Measurements from ENCODE around the gene TTI1.

The TTI1 gene

GRCh38 chr20:38033330-38034107 lies at the start of gene TTI1, which contains the start of gene RPRD1B:
Gene TTI1, minus strand, starts transcription at chr20:38033456. Its CDS starts 19,640 bp downstream, at chr20:38013816.
Gene RPRD1B, plus strand, starts transcription at chr20:38033746. Its CDS starts 202 bp downstream, at chr20:38033948.
- peak; percentile 96 for DNase-seq

GRCh38 chr20:38082894-38083293 lies 49.6 kb upstream of the TTI1 start:
- no peak for DNase-seq

DNA sequence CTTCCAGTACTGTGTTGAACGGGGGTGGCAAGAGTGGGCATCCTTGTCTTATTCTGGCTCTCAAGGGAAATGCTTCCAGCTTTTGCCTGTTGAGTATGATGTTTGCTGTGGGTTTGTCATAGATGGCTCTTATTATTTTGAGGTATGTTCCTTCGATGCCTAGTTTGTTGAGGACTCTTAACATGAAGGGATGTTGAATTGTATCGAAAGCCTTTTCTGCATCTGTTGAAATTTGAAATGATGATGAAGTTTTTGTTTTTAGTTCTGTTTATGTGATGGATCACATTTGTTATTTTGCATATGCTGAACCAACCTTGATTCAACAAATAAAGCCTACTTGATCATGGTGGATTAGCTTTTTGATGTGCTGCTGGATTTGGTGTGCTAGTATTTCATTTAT lies 48.3 kb upstream of the TTI1 start:
- no peak for DNase-seq

DNA sequence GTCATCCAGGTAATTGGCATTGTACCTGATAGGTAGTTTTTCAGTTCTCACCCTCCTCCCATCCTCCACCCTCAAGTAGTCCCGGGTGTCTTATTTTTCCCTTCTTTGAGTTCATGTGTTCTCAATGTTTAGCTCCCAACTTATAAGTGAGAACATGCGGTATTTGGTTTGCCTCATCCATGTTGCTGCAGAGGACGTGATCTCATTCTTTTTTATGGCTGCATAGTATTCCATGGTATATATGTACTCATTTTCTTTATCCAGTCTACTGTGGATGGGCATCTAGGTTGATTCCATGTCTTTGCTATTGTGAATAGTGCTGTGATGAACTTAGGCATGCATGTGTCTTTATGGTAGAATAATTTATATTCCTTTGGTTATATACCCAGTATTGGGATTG lies 46.1 kb upstream of the TTI1 start:
- no peak for DNase-seq

GRCh38 chr20:38078084-38078483 lies 44.8 kb upstream of the TTI1 start:
- no peak for DNase-seq

- DNase-seq = no peak
Observed at GRCh38 chr20:38076548-38076947, 43.3 kb upstream of the TTI1 start.

DNA sequence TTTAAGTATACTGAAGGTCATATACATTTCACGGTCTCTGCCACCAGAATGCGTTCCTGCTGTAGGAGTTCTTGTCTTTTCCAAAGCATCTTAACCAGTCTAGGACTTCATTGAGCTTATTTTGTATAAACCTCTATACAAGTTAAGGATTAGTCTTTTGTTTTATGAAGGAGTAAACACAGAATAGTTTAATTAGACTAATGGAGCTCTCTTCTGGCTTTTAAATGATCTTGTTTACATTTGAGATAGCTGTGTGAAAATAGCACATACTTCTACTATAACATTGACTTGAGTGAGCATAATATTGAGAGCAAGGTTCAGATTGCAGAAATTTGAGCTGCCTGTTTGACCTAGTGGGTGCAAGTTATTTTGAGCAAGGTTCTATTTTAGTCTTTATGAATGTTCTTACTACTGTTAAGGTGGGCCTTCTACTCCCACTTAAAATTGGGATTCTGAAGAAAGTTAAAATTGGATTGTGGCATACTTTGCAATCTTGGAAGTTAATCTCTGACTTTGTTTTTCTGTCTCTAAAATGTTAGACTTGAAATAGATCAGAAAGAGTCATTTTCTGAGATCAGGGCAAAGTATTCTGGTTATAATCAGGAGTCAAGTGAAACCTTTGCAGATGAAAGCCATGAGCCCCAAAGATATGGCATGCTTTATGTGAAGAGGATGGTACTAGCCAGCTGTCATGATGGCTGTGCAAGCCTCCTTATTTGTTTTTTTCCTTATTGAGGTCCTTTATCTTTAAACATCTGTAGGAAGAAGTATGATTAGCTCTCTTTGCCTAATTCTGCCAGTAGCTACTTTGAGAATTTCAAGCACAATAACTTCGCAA lies 42.1 kb upstream of the TTI1 start:
- no peak for DNase-seq

DNA sequence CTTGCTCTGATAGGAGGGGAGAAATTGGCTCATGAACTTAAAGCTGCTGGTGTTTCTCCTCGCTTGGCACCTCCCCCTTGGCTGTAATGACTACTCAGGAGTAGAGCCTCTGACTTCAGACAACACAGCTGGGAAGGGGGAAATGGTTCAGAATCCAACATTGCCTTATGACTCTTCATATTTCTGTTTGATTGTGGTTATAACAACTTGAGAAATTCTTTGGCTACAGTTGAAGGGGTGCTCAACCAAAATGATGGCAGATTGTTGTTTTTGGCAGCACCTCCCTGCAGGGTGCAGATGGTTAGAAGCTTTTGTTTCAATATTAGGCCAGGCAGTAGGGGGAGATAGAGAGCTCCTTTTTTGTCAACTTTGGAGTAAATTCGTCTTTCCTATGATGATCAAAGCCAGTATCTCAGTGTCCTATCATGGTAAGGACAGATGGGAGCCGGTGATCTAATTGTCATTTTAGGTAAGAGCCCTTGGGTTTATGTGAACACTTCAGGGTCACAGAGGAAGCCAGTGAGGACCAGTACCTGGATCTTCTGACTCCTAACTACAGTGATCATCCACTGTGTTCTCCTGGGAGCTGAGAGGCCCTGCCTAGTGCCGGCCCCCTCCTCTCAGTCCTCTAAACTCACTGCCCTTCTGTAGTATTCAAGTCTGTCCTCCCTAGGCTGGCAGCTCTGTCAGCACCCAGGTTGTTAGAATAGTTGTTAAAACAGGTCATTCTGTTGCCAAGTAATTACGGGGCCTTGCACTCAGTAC lies 40.2 kb upstream of the TTI1 start:
- peak; percentile 71 for DNase-seq

DNA sequence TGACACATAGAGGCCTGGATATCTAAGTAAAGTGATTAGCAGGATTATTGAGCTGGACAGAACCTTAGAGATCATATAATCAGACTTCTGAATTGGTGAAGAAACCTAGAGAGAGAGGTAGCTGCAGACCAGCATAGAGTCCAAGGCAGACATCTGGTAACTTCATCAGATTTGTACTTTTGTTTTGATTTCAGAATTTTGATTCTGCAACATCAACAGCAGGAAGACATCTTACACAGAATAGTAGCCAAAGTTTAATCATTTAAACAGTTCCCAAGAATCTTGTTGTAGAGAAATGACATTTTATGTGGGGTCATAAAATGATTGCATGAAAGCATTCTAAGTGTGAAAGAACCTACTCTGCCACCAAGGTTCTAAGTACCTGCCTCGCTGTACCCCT lies 39.6 kb upstream of the TTI1 start:
- DNase-seq = no peak

DNA sequence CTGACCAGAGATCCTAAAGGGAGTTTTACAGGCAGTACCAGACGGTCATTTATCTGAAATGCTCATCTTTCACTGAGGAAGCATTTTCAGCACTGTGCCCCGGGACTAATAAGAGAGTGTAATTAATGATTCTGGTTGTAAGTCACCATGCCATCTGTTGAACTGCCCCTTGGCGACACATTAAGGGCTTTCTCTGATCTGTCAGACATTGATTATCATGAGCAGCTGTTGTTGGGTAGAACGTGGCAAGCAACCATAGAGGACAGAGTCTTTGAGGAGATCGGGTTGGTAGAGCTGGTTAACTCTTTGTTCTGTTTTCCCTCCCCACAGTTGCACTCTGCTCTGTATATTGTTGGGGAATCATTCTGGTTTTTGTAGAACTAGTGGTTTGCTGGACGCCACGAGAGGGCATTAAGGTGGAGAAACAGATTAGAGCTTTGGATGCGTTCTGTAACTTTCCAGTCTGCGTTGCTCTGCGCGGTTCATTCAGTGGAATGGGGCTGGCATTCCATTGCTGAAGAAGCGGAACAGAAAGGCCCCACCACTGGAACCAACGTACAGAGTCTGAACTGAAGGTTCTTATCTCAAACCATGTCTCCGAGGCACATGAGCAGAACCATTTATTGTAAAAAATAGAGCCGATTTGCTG lies 34.6 kb upstream of the TTI1 start:
- DNase-seq = peak; percentile 55

DNA sequence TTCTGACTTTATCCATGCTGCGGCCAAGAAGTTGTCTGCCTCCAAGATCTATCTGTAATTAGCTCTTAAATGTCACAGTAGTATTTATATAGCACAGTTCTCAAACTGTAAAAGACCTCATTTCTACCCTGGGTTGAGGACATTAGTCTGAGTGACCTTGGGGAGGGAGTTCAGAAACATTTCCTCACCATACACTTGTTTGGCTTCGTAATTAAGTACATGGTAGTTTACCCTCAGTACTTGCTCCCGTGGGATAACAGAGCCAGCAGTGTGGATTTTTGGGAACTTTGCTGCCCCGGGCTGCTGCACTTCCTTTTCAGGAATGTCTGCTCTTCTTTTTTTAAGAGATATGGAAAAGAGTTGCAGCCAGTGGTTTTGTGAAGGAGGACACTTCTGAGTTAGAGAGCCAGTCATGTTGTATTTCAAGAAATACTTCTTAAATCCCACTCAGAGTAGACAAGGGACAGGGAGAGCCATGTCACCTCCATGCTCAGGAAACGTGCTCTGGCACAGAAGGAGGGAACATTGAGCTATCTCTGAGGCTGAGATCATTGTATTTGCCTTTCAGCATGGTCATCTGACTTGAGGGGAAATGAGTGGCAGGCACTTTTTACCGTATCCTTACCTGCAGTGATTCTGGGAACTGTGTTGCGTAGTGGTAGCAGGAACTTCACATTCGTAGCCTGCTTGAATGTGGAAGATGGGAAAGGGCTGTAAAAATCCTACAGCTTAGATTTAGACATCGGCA lies 33.9 kb upstream of the TTI1 start:
- no peak for DNase-seq

- DNase-seq = peak; percentile 62
Observed at GRCh38 chr20:38065764-38066375, 32.6 kb upstream of the TTI1 start.

DNA sequence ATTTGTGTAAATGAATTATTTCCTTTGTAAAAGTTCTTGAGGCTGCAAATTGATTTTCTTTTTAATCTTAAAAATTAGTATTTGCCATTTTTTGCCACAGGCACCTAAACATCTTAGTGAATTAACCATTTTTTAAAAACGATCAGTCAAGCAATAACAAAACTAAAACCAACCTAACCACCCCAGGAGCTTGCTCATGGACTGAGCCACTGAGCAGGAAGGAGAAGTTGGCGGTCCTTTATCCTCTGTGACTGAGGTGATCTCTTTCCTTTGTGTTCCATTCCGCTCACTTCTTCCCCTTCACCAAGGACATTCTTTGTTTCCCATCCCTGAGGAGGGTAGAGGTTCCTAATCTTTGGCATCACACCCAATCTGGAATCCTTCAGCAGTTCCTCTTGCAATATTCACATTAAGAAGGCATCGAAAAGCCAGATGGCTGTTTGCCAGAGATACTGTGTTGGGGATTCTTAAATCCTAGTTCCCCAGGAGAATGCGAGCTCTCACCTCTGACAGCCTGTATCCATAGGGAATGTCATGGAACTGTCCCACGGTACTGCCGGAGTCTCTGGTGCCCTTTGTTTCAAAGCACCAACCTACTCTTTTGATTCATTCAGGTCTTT lies 30.8 kb upstream of the TTI1 start:
- no peak for DNase-seq

- DNase-seq = no peak
Observed at GRCh38 chr20:38062890-38063289, 29.6 kb upstream of the TTI1 start.

GRCh38 chr20:38061109-38061508 lies 27.9 kb upstream of the TTI1 start:
- DNase-seq = no peak

GRCh38 chr20:38060536-38060935 lies 27.3 kb upstream of the TTI1 start:
- DNase-seq = no peak

DNA sequence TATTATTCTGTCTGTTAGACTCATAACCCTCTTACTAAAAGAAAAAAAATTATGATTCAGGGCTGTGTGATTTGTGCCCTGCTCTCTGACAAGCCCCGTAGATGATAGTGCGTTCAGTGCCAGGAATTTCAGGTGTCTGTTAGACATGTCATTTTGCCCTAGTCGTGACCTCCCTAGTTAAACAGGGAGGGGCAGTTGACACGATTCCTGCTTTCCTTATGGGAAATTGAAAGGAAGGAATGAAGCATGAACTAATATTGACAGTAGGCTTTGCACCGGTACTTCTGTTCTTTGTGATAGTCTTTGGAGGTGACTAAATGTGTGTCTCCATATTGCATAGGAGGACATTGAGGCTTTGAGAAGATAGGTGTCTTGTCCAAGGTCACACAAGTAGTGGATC lies 26.6 kb upstream of the TTI1 start:
- DNase-seq = no peak

GRCh38 chr20:38057351-38057972 lies 24.2 kb upstream of the TTI1 start:
- DNase-seq = peak; percentile 77

GRCh38 chr20:38055848-38056247 lies 22.6 kb upstream of the TTI1 start:
- DNase-seq = no peak

DNA sequence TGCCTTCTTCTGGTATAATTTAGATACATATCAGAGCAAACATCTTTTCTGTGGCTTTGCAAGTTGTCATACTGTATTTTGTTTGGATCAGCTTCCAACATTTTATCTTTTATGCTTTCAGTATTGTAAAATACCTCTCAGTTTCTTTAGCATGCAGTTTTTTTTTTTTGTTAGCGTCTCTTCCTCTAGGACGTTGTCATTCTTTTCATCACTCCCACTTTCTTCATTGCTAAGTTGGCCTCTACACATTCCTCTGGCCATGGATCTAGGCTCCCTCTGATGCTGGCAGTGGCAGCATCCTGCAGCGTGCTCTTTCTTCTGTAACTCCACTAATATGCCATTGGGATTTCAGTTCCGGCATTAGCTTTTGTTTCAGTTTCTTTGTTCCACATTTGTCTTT lies 22.0 kb upstream of the TTI1 start:
- no peak for DNase-seq

DNA sequence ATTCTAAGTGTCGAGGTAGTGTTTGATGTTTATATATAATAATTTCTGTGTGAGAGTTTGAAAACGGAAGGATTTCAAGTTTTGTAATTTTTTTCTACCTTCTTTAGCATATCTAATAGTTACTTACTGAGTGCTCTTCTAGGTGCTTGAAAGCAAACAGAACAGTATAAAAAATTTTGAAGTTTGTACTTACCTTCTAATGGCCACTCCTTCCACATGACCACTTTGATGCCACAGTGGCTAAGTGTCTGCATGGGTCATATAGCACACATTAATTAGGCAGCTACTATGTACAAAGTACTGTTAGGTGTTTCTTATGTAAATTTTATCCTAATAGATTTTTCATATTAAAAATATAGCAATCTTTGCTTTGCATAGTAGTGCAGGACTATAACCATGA lies 21.4 kb upstream of the TTI1 start:
- no peak for DNase-seq

All from right hindlimb (tissue), 1 donor.